Muscle of arm (tissue), 14 donors: Measurements from ENCODE around the gene KLF9. TPM values are rescaled to one million over a fixed set of nuclear protein-coding genes. Genes with fewer than 3 reads are reported as not detected.

Source experiments
- DNase-seq: peaks from one replicate; pipeline ENCODE4 v3.0.0-alpha.2; 2013
- long read RNA-seq, 11 donors: transcript quantifications; one replicate each; lab custom pipeline, GENCODE V29; 2026
- polyA plus RNA-seq, 12 donors: library from polyadenylated mRNA; unstranded; fragments of 120-200 nt; gene quantifications; one replicate each; pipeline ENCODE4 v1.2.1, GENCODE V29; 2013; ENCODE audit not compliant: insufficient read length in 12 of 12

KLF9 gene
- polyA plus RNA-seq, result 1 to 10 TPM in 11 of 12 donors, not detected in 1; 1.5 to 7.0 (median 3.1) TPM
- long read RNA-seq, donor 1, full-length matches to known transcripts, result 2 of 2 reads
- long read RNA-seq, donor 1, partial matches to known transcripts, result 0 of 2 reads
- long read RNA-seq, donor 1, other reads (novel, unspliced or antisense), result 0 of 2 reads
- long read RNA-seq, donor 2, result 0 reads
- long read RNA-seq, donor 3, result 0 reads
- long read RNA-seq, donor 4, result 0 reads
- long read RNA-seq, donor 5, result 0 reads
- long read RNA-seq, donor 6, result 0 reads
- long read RNA-seq, donor 7, result 0 reads
- long read RNA-seq, donor 8, full-length matches to known transcripts, result 1 of 1 reads
- long read RNA-seq, donor 8, partial matches to known transcripts, result 0 of 1 reads
- long read RNA-seq, donor 8, other reads (novel, unspliced or antisense), result 0 of 1 reads
- long read RNA-seq, donor 9, result 0 reads
- long read RNA-seq, donor 10, full-length matches to known transcripts, result 4 of 4 reads
- long read RNA-seq, donor 10, partial matches to known transcripts, result 0 of 4 reads
- long read RNA-seq, donor 10, other reads (novel, unspliced or antisense), result 0 of 4 reads
- long read RNA-seq, donor 11, full-length matches to known transcripts, result 1 of 1 reads
- long read RNA-seq, donor 11, partial matches to known transcripts, result 0 of 1 reads
- long read RNA-seq, donor 11, other reads (novel, unspliced or antisense), result 0 of 1 reads

GRCh38 chr9:70413799-70414775 is at the start of gene KLF9:
Gene KLF9 (minus strand): TSS chr9:70414657. CDS start chr9:70413363, 1,294 bp downstream.
- DNase-seq, result peak; percentile 94

- no peak for DNase-seq
Measured at GRCh38 chr9:70463877-70464276, 49.4 kb upstream of the KLF9 start.

GRCh38 chr9:70462300-70462699 is 47.8 kb upstream of the KLF9 start:
- DNase-seq, result no peak

- DNase-seq, result no peak
Measured at GRCh38 chr9:70457235-70457634, 42.8 kb upstream of the KLF9 start.

- no peak for DNase-seq
Measured at GRCh38 chr9:70455993-70456704, 41.7 kb upstream of the KLF9 start.

- no peak for DNase-seq
Measured at GRCh38 chr9:70452365-70452764, 37.9 kb upstream of the KLF9 start.

- no peak for DNase-seq
Measured at GRCh38 chr9:70451765-70452164, 37.3 kb upstream of the KLF9 start.

GRCh38 chr9:70450738-70451137 is 36.3 kb upstream of the KLF9 start:
- no peak for DNase-seq

GRCh38 chr9:70449461-70449860 is 35.0 kb upstream of the KLF9 start:
- no peak for DNase-seq

- no peak for DNase-seq
Measured at GRCh38 chr9:70448919-70449318, 34.5 kb upstream of the KLF9 start.

- no peak for DNase-seq
Measured at GRCh38 chr9:70444904-70445303, 30.4 kb upstream of the KLF9 start.

- no peak for DNase-seq
Measured at GRCh38 chr9:70442328-70442848, 27.9 kb upstream of the KLF9 start.

- no peak for DNase-seq
Measured at GRCh38 chr9:70441622-70442021, 27.2 kb upstream of the KLF9 start.

- DNase-seq, result no peak
Measured at GRCh38 chr9:70439991-70440706, 25.7 kb upstream of the KLF9 start.

- no peak for DNase-seq
Measured at GRCh38 chr9:70438341-70438928, 24.0 kb upstream of the KLF9 start.

- DNase-seq, result peak; percentile 74
Measured at GRCh38 chr9:70435948-70436347, 21.5 kb upstream of the KLF9 start.

GRCh38 chr9:70429899-70430298 is 15.4 kb upstream of the KLF9 start:
- DNase-seq, result no peak

GRCh38 chr9:70428781-70429180 is 14.3 kb upstream of the KLF9 start:
- no peak for DNase-seq

GRCh38 chr9:70427161-70427945 is 12.9 kb upstream of the KLF9 start:
- no peak for DNase-seq
